Right lung (tissue), 5 donors: Measurements from ENCODE around the gene BCDIN3D. TPM values are rescaled to one million over a fixed set of nuclear protein-coding genes. Genes with fewer than 3 reads are reported as not detected.
"Not testable (repeated sequence)": the region's sequence is repeated elsewhere in the genome, so short reads cannot be mapped to it uniquely, and the experiment has no call there.

Source experiments
- DNase-seq, 2 donors: peaks; one replicate each; pipeline ENCODE4 v3.0.0-alpha.2; 2013
- polyA plus RNA-seq, 5 donors: library from polyadenylated mRNA; unstranded; fragments of 120-200 nt; gene quantifications; one replicate each; pipeline versions ENCODE4 v1.2.1 to v1.2.3, GENCODE V29; 2013; ENCODE audit warnings: inconsistent platforms in 1 of 5, low replicate concordance in 1 of 5; ENCODE audit not compliant: insufficient read length in 5 of 5, insufficient read depth in 1 of 5

The BCDIN3D gene
- polyA plus RNA-seq, 5 donors: 5.6 to 6.9 (median 6.2) TPM

DNA sequence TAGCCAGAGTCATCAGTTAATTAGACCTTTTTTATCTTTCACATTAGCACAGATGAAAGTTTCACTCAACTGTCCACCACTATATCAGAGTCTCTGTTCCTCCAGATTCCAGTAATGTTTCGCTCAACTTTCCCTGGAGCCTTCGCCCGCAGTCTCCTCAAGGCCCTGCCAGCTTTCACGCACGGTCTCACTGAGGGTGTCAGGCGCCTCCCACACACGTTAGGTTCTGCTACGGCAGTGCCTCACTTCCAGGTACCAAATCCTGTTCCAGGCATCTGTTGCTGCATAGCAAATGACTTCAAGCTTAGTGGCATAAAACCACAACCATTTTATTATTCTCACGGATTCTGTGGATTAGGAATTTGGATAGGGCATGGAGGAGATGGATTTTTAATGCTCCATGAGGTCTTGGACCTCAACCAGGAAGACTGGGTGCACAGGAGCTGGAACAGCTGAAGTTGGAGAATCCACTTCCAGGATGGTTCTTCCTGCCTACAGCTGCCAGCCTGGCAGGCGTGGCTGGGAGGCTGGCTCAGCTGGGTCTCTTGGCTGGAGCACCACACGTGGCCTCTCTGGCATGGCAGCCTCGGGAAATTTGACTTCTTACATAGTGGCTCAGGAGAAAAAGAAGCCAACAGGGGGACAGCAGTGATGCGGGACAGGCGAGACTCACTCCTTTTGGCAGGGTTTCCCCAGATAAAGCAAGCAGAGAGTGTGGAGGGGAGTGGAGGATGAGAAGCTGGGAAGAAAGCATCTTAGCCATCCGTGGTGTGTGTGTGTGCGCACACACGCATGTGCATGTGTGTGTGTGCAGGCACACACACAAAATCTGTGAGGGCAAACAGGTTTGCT is 21.3 kb upstream of the BCDIN3D start:
- no peak for DNase-seq

- not testable (repeated sequence) for DNase-seq
Observed at GRCh38 chr12:49860921-49861320, 18.0 kb upstream of the BCDIN3D start.

DNA sequence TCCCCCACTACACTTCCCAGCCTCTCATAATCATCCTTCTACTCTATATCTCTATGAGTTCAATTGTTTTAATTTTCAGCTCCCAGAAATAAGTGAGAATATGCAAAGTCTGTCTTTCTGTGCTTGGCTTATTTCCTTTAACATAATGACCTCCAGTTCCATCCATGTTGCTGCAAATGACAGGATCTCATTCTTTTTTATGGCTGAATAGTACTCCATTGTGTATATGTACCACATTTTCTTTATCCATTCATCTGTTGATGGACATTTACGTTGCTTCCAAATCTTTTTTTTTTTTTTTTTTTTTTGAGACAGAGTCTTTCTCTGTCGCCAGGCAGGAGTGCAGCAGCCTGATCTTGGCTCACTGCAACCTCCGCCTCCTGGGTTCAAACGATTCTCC is 13.0 kb upstream of the BCDIN3D start:
- not testable (repeated sequence) for DNase-seq

GRCh38 chr12:49854976-49855375 is 12.1 kb upstream of the BCDIN3D start:
- no peak for DNase-seq

- DNase-seq: no peak
Observed at GRCh38 chr12:49853671-49854070, 10.8 kb upstream of the BCDIN3D start.

DNA sequence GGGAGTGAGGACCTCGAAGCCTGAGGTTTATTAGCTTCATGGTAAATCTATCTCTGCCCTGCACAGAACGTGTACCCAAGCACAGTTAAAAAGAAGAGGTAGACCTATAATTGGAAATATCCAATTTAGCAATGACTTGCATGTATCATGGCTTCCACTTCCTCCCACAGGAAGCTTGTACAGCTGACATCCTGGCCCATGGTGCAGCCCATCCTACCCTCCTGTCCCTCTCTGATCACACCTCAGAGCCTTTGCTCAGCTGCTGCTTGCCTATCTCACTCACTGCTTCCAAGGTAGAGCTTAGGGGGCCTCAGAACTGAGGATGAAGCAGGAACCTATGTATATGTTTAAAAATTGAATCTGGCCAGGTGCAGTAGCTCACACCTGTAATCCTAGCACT is 4.3 kb upstream of the BCDIN3D start:
- no peak for DNase-seq

DNA sequence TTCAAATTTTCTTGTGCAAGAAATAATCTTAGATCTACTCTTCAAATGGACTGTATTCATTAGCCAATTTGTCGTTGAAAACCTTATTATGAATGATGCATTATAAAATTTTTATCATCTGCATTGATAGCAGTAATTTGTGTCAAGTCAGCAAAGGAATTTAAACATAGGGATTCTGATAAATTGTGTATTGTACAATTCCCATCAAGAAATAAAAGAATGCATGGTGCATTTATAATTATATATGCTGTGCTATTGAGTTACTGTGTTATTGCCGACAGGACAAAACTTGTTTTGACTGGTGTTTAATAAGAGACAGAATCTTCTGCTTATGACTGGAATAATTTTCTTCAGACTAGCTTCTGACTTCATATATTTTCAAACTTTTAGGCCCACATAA is 3.1 kb upstream of the BCDIN3D start:
- no peak for DNase-seq

DNA sequence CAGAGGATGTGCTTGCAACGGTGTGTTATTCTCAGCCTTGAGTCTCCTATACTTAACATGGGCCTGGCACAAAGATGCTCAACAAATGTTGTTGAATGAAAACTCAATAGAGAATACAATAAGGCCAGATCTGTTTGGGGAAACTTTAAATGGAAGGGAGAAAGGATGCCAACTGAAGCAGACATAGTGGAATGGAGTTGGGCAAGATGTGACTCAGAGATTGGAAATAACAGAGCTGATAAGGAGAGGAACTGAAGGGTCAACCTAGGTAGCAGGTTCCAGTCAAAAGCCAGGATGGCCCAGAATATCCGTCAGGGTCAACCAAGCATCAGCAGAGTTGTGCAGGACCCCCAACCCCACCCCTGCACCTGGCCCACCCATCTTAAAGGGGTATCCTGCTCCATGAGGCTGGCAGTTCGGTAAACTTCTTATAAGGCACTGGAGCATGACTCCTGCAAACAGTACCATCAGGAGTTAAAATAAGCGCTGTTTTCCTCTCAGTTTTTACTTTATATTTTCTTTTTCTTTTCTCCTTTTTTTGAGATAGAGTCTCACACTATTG is 1.1 kb upstream of the BCDIN3D start:
- no peak for DNase-seq

GRCh38 chr12:49843411-49843810 is 505 bp upstream of the BCDIN3D start:
- DNase-seq: no peak

DNA sequence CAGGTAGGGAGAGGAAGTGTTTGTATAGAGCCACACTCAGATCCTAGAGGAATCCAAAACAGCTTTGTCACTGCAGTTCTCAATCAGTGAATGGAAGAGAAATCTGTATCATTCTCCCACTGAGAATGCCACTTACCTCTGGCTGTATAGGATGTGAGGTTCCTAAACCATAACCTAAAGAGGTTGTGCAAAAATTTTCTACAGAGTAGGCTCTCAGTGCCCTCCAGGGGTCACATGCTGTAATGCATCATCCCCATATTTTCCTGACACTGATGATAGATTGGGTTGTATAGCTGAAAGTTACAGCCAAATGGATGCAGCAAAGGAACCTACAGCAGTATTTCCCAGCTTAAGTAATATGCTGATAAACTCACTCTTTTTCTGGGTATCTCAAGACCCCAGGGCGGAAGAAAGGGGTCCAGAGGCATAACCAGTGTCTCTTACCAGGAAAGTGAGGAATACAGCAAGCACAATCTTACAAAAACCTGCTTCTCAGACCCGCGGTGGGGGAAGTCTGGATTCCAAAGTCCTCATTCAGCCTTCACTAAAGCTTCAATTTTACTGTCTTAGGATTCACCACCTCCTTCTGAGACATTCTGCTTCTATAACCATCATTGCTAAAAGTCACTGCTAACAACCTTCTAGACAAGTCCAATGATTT is 3.8 kb downstream of the BCDIN3D start:
- DNase-seq: no peak

- no peak for DNase-seq
Observed at GRCh38 chr12:49832836-49833421, 10.0 kb downstream of the BCDIN3D start.

DNA sequence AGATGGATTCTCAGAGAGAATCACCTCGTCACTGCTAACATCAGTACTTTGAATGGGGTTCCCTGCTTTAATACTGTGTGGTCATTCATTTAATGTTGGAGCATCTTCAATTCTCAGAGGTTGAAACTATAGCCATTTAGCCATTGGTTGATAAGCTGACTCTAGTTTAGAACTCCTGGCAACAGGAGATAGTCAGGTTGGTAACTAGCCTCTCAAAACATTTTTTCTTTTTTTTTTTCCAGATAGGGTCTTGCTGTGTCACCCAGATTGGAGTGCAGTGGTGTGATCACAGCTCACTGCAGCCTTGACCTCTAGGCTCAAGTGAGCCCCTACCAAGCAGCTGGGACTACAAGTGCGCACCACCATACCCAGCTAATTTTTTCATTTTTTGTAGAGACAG is 11.2 kb downstream of the BCDIN3D start:
- no peak for DNase-seq

GRCh38 chr12:49828133-49829091 is 14.5 kb downstream of the BCDIN3D start, which contains the start of gene NCKAP5L:
Gene NCKAP5L, minus strand, starts transcription at chr12:49828413. Its CDS starts 24,369 bp downstream, at chr12:49804044.
- DNase-seq: peak; percentile 96

- peak; percentile 61 to 68 for DNase-seq
Observed at GRCh38 chr12:49827401-49828099, 15.4 kb downstream of the BCDIN3D start.

GRCh38 chr12:49827051-49827400 is 15.9 kb downstream of the BCDIN3D start:
- no peak for DNase-seq

DNA sequence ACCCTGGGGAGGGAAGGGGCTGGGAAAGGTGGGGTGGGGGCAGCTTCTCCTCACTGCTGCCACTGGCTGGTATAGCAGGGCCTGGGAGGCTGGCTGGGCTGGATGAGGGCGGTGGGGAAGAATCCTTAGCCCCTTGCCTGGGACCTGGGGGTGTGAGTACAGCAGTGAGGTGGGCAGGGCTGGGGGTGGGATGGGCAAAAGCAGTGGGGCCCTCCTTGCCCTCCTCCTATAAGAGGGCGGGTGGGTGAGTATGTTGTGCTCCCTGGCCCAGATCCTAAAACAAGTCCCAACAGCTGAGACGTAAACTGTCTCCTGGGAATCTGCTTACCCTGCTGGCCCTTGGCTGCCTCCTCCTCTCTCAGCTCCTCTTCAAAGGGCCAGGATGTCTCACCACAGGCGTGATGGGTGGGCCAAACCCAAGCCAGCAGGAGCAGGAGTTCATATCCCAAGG is 16.9 kb downstream of the BCDIN3D start:
- DNase-seq: no peak

DNA sequence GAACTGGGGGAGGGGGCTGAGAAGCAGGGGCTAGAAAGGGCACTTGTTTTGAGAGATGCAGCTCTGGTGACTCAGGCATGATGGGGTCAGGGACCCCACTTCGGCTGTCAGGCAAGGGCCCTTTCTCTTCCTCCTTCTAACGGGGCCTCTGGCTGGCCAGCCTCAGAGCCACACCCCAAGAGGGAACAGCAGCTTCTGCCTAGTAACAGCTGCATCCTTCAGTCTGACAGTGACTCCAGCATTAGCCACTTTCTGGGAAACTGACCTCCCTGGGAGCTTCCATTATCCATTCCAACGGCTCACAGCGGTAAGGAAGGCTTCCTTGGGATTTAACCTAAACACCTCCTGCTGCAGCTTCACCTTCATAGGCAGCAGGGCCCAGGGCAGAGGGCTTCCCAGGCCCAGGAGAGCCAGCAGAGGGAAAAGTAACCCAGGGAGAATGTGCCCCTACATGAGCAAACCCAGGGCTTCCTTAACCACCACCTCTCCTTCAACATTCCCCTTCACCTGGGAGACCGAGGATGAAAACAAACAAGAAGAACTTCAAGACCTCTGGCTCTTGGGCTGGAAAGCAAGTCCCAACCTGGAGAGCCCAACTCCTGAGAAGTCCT is 17.4 kb downstream of the BCDIN3D start:
- DNase-seq: no peak

- no peak for DNase-seq
Observed at GRCh38 chr12:49824895-49825294, 18.0 kb downstream of the BCDIN3D start.

DNA sequence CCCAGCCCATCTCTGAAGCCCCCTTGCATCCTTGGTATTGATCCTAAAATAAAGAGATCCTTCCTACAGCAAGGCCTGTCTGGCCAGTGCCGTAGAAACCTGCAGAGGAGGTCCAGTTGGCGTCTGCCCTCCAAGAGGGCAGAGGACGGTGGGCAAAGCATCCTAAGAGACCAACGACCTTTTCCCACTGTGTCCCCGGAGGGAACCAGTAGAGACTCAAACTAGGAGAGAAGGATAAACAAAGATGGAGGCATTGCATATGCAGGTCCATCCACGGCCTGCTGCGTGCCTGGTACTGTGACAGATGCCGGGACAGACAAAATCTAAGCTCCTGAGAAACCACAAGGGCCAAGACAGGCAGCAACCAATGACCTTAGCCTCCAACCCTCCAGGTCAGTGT is 18.5 kb downstream of the BCDIN3D start:
- no peak for DNase-seq

DNA sequence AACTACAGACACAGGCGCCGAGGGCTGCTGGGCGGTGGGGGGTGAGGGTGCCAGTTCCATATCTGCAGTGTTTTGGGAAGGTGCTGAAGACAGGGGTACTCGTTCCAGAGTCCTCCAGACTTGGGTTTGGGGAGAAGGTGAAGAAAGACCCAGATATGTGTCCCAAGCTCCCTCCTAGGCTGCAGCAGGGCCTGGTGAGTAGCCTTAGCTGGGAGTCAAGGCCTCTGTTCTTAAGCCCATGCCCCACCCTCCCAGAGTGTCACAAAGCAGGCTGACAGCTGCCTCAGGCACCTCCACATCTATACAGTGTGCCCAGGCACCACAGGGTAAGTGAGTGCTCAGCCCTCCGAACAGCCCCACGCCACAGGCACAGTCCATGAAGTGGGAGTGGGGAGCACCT is 19.0 kb downstream of the BCDIN3D start:
- DNase-seq: no peak
